GM12872 (cell line): ENCODE measurements around the gene FOXA1.

ENCODE experiments used
- TF ChIP-seq, protein P1 (sequence below): IDR thresholded peaks from 3 replicates; pipeline ENCODE4 v1.5.1; 2011; ENCODE audit warnings: low read depth, mild to moderate bottlenecking, low read length, moderate library complexity; ENCODE audit not compliant: insufficient read depth

The FOXA1 gene

DNA sequence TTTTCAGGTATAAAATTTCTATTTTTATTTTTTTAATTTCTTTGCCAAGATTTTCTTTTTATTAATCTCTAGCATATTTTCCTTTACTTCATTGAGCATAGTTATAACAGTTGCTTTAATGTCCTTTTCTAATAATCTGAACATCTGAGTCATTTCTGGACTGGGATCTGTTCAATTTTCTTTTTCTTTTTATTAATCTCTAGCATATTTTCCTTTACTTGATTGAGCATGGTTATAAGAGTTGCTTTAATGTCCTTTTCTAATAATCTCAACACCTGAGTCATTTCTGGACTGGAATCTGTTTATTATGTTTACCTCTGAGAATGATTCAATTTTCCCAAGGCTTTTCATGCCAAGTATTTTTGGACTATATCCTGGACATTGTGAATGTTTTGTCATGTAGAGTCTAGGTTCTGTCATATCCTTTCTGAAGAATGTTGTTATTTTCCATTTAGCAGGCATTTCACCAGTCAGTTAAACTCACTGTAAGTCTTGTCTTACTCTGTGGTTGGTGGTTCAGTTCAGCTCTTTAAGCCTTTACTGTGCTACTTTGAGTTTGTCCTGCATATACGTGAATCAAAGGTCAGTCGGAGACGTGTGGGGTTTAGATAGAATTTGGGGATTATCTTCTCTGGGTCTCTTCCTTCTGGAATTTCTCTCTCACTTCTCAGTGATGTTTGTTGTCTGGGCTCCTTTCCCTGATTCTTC lies 20.7 kb upstream of the FOXA1 start:
- TF ChIP-seq, protein P1, sequence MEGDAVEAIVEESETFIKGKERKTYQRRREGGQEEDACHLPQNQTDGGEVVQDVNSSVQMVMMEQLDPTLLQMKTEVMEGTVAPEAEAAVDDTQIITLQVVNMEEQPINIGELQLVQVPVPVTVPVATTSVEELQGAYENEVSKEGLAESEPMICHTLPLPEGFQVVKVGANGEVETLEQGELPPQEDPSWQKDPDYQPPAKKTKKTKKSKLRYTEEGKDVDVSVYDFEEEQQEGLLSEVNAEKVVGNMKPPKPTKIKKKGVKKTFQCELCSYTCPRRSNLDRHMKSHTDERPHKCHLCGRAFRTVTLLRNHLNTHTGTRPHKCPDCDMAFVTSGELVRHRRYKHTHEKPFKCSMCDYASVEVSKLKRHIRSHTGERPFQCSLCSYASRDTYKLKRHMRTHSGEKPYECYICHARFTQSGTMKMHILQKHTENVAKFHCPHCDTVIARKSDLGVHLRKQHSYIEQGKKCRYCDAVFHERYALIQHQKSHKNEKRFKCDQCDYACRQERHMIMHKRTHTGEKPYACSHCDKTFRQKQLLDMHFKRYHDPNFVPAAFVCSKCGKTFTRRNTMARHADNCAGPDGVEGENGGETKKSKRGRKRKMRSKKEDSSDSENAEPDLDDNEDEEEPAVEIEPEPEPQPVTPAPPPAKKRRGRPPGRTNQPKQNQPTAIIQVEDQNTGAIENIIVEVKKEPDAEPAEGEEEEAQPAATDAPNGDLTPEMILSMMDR: no peak

DNA sequence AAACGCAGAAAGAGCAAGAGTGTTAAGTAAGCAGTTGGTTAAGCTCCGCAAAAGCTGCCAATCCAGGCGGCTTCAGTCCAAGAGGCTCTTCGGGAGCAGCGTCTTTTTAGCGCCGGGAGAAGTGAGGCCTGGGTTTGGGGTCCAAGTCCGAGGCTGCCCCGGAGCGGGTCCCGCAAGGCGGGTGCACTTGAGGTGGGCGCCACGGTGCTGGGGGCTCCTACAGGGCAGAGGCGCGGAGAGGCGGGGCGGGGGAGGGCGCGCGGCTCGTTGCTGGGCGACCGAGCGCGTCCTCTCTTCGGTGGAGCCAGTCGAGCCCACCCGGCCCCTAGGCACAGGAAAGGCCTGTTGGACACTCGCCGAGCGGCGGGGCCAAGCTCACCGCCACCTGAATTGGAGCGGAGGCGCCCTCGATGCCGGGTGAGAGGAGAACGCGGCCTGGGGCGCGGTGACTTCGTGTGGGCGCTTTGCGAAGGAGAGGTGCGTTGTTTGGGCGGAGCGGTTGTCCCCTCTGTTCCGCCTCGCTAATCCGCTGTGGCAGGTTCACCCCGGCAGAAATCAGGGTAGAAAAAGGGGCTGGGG lies 16.0 kb upstream of the FOXA1 start:
- TF ChIP-seq, protein P1: no peak

DNA sequence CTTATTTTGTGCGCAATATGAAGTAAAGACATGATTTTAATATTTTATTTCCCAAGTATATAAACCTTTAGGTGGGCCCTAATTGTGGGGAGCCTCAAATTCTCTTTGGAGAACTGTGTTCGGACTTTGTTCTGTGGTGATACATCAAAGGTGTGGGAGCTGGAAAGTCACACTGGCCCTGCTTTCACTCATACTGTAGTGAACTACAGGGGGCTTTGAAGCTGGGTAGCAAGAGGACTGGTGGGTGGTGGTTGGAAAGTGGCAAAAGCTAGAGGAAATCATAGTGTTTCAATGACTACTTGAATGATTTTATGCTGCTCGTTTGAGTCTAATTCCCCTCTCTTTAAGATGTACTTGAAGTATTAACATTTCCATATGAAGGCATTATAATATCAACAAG lies 13.6 kb upstream of the FOXA1 start:
- TF ChIP-seq, protein P1: no peak

DNA sequence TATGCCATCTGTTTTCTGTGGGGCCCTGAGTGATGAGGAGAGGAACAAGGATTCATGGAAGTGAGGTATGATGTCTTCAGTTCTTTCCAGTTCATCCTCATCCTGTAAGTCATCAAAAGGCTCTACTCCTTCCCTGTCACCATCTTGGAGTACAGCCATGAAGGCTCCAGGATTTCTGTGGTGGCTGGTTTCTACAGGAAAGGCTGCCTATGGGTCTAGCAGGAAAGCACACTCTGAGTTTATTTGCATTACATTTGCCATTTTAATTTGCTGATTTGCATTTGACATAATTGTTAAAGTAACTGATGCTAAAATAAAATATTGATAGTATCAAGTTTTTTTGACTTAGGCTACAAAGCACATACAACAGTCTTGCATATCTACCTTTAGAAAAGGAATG lies 11.6 kb upstream of the FOXA1 start:
- TF ChIP-seq, protein P1: no peak

DNA sequence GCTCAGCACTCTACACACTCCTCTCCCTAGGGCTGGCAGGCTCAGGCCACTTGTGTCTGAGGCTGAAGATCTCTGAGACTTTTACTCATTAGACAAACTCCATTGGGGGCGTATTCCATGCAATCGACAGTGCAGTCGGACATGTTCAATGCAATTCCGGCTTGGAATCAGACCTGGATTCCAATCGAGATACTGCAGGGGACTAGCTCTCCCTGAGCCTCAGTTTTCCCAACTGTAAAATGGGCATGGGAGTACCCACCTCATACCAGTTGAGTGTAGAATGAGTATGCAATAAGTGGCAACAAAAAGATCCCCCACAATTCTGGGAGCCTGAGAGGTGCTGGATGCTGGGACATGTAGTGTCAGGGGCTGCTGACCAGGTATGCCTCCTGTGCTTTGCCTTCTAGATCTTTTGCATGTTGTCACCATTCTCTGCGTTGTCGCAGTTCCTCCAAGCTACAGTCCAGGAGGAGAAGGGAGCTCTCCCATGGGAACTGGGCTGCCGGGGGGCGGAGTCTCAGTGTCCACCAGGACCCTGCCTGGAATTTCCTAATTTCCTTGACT lies 8.7 kb upstream of the FOXA1 start:
- TF ChIP-seq, protein P1: no peak

DNA sequence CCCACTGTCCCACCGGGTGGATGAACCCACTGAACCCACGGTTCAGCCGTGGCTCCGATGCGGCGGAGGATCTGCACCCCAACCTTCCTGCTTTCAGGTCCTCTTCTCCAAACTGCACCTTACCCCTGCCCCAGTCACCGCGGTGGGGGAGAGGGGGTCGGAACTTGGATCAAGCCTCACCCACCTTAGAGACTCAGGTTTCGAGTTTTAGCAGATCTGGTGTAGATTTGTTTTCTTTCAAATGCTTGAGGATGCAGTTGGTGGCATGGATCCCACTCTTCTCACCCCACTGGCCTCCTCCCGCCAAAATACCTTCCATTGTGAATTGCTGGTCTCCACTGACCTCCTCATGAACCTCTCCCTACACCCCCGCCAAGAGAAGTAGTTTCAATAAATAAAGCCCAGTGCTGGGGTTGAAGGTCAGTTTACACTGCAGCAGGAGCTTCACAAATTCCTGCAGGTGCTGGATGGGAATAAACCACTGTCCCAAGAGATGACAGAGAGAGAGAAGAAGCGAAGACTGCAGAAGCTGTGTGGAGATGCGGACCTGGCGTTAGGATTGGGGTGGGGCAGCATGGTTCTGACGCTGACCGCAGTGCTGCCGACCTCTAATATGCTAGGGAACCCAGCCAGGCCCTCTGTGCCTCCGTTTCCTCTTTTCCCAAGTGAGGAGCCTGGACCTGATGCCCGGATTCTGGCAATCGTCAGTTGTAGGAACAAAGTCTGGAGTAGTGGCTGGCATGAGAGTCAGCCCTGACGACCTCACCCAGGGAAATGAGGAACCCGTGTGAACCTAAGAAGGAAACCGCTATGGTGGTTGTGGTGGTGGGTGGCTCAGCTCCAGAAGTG lies 7.8 kb upstream of the FOXA1 start:
- TF ChIP-seq, protein P1: no peak

DNA sequence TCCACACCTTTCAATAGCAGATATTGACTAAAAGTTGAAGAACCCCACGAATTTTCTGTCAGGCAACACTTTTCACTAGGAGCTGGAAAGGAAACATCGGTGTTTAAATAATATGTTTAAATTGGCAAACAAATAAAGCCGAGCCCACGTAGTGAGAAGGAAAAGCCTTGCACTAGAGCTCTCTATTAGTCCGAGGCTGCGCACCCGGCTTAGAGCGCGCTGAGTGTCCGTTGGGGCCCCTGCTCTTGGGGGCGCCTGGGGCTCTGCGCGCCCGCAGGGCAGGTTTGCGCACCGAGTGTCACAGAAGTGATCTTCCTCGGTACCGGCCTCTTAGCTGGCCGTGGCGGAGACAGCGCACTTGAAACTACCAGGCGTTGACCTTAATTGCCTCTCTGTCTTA lies 6.8 kb upstream of the FOXA1 start:
- TF ChIP-seq, protein P1: no peak
